Lower leg skin (tissue), 4 donors: ENCODE data around the gene AP1B1. TPM values are rescaled to one million over a fixed set of nuclear protein-coding genes. Genes with fewer than 3 reads are reported as not detected.

Source experiments
- DNase-seq, 2 donors: peaks; one replicate each; pipeline ENCODE4 v3.0.0-alpha.2; 2019; ENCODE audit warnings: low spot score in 2 of 2
- H3K4me3 ChIP-seq: fragments of 200-600 bp; sonication (generic); 2 replicates; pipeline ENCODE4 v1.5.1; 2017; ENCODE audit warnings: mild to moderate bottlenecking, low read depth; ENCODE audit not compliant: poor library complexity, severe bottlenecking
- POLR2A ChIP-seq, 2 donors: fragments of 450-650 bp; IDR thresholded peaks; one replicate each; pipeline ENCODE4 v1.6.1; 2016 to 2017; ENCODE audit warnings: antibody characterized with exemption in 2 of 2, mild to moderate bottlenecking in 1 of 2, moderate library complexity in 1 of 2
- WGBS, 2 donors: methylation state at CpG; one replicate each; pipeline ENCODE4 v1.1.5; 2018; 5-methylcytosine and 5-hydroxymethylcytosine counted together
- intact Hi-C: fragments of 100-400 bp; cut with DNase I; formaldehyde crosslinking; loops from one replicate; pipeline ENCODE4 v1.15.0; 2023; ENCODE audit warnings: low total_unique reads
- total RNA-seq, 4 donors: library from RNA; depleted of rRNA; stranded (reverse); fragments of >200 nt; gene quantifications; one replicate each; pipeline ENCODE4 v1.1.0, GENCODE V29; 2016
- TF ChIP-seq, protein P1 (sequence below), 3 donors: fragments of 450-650 bp; IDR thresholded peaks; one replicate each; pipeline ENCODE4 v1.5.1; 2016; ENCODE audit warnings: antibody characterized with exemption in 3 of 3, mild to moderate bottlenecking in 3 of 3, moderate library complexity in 2 of 3

AP1B1 gene
- 10 to 100 TPM; 65.4 to 95.5 (median 79.0) TPM for total RNA-seq

DNA sequence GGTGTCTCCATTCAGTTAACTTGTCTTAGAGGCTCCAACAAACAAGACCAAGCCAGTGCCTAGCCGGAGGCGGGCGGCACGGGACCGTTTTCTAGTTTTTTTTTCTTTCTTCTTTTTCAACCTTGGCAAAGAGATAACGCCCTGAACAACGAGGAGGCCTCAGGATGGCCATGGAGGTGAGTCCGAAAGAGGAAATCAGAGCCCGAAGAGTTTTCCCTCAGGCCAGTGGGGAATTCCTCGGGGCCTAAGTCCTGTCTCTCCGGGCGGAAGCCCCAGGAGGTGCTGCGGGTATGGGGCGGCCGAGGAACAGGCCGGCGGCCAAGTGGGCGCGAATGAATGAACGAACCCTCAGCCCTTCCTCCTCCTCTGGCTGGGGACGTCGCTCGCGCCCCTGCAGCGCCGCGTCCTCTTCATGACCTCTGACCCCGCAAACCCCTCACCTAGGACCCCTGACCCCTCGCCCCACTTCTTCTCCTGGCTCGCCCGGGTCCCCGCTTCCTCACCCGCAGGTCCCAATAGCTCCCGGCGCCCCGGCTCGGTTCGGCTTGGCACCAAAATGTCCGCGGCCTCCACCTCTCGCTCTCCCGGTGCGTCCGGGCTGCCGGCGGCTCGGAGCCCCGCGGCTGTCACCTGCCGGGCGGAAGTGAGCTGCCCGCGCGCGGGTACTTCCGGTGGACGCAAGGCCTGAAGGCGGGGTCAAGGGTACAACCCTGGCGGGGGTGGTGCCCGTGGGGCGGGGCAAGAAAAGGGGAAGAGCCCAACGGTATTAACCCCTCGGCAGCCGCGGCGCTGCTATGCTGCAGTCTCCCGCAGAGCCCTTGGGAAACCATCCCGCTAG, at the start of gene AP1B1:
AP1B1 (minus strand) TSS at position 650 of the 838 bp plus-strand sequence. CDS start 21,327 bp downstream, outside the sequence.
- peak; percentile 89 to 97 for DNase-seq
- WGBS, 2 donors: 0% methylated on average over 56 to 61 of the region's 68 CpGs
- peak within 1 kb of the TSS; percentile 73 for H3K4me3 ChIP-seq
- TF ChIP-seq, protein P1, sequence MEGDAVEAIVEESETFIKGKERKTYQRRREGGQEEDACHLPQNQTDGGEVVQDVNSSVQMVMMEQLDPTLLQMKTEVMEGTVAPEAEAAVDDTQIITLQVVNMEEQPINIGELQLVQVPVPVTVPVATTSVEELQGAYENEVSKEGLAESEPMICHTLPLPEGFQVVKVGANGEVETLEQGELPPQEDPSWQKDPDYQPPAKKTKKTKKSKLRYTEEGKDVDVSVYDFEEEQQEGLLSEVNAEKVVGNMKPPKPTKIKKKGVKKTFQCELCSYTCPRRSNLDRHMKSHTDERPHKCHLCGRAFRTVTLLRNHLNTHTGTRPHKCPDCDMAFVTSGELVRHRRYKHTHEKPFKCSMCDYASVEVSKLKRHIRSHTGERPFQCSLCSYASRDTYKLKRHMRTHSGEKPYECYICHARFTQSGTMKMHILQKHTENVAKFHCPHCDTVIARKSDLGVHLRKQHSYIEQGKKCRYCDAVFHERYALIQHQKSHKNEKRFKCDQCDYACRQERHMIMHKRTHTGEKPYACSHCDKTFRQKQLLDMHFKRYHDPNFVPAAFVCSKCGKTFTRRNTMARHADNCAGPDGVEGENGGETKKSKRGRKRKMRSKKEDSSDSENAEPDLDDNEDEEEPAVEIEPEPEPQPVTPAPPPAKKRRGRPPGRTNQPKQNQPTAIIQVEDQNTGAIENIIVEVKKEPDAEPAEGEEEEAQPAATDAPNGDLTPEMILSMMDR (IDR thresholded peaks at IDR 0.05): no peak
- no peak for TF ChIP-seq POLR2A (IDR thresholded peaks at IDR 0.05)
- intact Hi-C loops: no loop called here

DNA sequence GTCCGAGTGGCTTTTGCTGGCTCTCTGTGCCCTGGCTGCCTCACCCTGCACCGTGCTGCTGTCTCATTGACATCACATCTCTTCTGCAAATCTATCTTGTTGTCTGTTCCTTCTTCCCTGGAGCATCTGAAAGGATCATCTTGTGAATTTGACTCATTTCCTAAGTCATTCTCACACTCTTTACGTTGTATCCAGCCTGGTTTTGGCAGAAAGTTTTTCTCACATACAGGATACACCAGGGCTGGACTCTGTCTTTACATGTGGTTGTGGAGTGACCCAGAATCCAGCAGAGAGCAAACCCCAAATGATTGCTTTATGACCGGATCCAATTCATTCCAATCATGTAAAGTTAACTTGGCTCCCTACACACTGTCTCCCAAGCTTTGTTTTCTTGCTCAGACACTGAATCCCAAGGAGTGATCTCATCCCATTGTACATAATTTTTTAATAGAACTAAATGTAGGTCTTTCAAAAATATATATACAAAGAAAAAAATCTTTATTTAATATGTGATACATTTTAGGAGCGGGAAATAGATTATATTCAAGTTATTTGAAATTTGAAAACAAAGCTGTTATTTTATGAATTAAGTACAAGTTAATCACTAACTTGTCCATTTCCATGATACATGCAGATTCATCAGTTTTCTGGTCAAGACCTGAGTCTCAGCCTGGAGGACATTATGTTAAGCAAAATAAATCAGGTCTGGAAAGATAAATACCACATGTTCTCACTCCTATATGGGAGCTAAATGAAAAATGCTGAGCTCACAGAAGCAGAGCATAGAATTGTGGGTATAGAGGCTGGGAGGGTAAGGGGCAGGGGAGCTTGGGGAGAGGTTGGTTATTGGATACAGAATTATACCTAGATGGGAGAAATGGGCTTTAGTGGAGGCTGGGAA, 47.1 kb upstream of the AP1B1 start:
- peak in 1 of 2 donors; percentile 60 for DNase-seq
- intact Hi-C loops: no loop called here
- no peak for TF ChIP-seq POLR2A (IDR thresholded peaks at IDR 0.05)
- TF ChIP-seq, protein P1 (IDR thresholded peaks at IDR 0.05): no peak
- no peak overlapping the region for H3K4me3 ChIP-seq
- 55 to 62% methylated on average over 5 of the region's 5 CpGs for WGBS, 2 donors

DNA sequence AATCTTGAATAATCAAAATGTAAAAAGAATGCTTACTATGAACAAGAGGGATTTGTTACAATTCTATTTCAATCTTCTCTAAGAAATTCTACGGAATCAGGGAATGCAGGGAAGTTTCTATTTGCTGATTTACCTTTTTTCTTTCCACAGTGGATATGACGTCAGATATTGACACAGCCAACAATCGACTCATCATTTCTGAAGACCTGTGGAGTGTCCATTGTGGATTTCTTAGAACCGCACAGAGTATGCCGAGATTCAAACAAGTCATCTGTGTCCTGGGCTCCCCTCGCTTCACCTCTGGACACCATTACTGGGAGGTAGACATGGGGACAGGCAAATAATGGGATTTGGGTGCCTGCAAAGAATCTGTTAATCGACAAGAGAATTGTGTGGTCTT, 45.9 kb upstream of the AP1B1 start:
- intact Hi-C loops: no loop called here
- no peak overlapping the region for H3K4me3 ChIP-seq
- WGBS, 2 donors: 84 to 87% methylated on average over 7 of the region's 7 CpGs
- peak in 1 of 2 donors; percentile 12 for DNase-seq
- TF ChIP-seq POLR2A (IDR thresholded peaks at IDR 0.05): no peak
- TF ChIP-seq, protein P1 (IDR thresholded peaks at IDR 0.05): no peak

DNA sequence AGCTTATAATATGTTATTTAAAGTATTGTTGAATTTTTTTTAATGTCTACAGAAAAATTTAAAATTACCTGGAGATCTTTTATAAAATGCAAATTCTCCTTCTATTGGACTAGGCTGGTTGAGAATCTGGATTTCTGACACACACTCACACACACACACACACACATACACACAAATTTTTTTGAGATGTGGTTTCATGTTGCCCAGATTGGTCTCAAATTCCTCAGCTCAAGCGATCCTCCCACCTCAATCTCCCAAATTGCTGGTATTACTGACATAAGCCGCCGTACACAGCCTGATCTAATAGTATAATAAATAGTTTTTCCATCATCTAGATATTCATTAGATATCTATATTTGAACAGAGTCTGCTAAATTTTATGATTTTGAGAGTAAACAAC, 45.5 kb upstream of the AP1B1 start:
- TF ChIP-seq, protein P1 (IDR thresholded peaks at IDR 0.05): no peak
- TF ChIP-seq POLR2A (IDR thresholded peaks at IDR 0.05): no peak
- intact Hi-C loops: no loop called here
- no peak overlapping the region for H3K4me3 ChIP-seq
- DNase-seq: peak in 1 of 2 donors; percentile 21
- 92 to 93% methylated on average over 3 of the region's 3 CpGs for WGBS, 2 donors

DNA sequence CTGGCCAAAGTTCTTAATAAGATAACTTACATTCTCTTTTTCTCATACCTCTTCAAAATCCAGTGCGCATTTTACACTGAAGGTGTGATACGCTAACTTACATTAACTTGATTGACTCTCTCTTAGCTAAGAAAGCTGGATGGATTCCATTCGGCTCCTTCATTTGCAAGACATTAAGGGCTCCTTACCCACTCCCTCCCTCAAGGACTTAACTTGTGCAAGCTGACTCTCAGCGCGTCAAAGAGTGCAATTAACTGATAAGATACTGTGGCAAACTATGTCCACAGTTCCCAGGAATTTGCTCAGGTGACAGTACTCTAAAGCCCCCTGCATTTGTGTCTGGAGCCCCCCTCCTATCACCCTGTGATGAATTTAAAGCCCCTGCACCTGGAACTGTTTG, 43.6 kb upstream of the AP1B1 start:
- DNase-seq: peak in 1 of 2 donors; percentile 9
- H3K4me3 ChIP-seq: no peak overlapping the region
- TF ChIP-seq, protein P1 (IDR thresholded peaks at IDR 0.05): no peak
- TF ChIP-seq POLR2A (IDR thresholded peaks at IDR 0.05): no peak
- intact Hi-C loops: no loop called here
- 42 to 50% methylated on average over 5 of the region's 5 CpGs for WGBS, 2 donors
